Natural killer cell treated with Interleukin-12 subunit alpha and Interleukin-12 subunit beta and Interleukin-15 and Interleukin-18, amount 100 ng/mL, for 72 hours (primary cell): Measurements from ENCODE around the gene ARHGAP26. TPM values are rescaled to one million over a fixed set of nuclear protein-coding genes. Genes with fewer than 3 reads are reported as not detected.

Experiments used
- ATAC-seq, 2 donors: fragments of 150-1000 bp; cut with Tn5 transposase in 1 of 2; sonication (Bioruptor Pico), chemical (Tn5 transposase) in 1 of 2; 2 replicates each; pipeline ENCODE4 v1.10.0; 2021
- DNase-seq: peaks from one replicate; pipeline ENCODE4 v3.0.0; 2022; ENCODE audit warnings: low spot score
- H3K27ac Mint-ChIP-seq, 2 donors: 1 replicate in 1 of 2; 2 replicates in 1 of 2; pipeline ENCODE4 v1.8.0; 2022; ENCODE audit warnings: mixed read lengths in 2 of 2, mild to moderate bottlenecking in 1 of 2, moderate library complexity in 1 of 2
- H3K27me3 Mint-ChIP-seq, 2 donors: 1 replicate in 1 of 2; 2 replicates in 1 of 2; pipeline ENCODE4 v1.8.0; 2022; ENCODE audit warnings: mixed read lengths in 2 of 2
- H3K36me3 Mint-ChIP-seq: one replicate; pipeline ENCODE4 v1.8.0; 2022; ENCODE audit warnings: mixed read lengths
- H3K4me1 Mint-ChIP-seq, 2 donors: 1 replicate in 1 of 2; 2 replicates in 1 of 2; pipeline ENCODE4 v1.8.0; 2022; ENCODE audit warnings: low read depth in 2 of 2, mixed read lengths in 2 of 2, mild to moderate bottlenecking in 1 of 2
- H3K4me3 Mint-ChIP-seq: one replicate; pipeline ENCODE4 v1.8.0; 2022; ENCODE audit warnings: mixed read lengths
- H3K9me3 Mint-ChIP-seq: 2 replicates; pipeline ENCODE4 v1.8.0; 2022; ENCODE audit warnings: mixed read lengths
- total RNA-seq, 2 donors: library from RNA; stranded (reverse); gene quantifications; one replicate each; pipeline ENCODE4 v1.2.3, GENCODE V29; 2022

Gene ARHGAP26
- total RNA-seq, 2 donors from 2014 or later: 109 to 110 TPM

DNA sequence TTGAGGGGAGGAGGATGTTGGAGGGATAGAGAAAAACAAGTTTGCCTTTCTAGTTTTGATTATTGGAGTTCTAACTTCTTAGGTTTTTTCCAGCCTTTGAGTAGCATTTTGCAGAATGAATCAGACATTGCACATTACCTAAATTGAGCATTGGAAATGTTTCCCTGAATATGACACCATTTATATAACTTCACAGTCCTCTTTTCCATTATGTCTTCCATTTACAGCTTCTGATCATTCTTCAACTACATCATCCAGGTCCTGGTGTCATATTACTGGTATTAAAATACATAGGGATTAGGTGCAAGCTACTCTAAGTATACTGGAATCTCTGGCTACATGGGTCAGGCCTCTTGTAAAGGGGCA, 286.1 kb downstream of the ARHGAP26 start:
- peaks cover 35% of the 10 kb centered on the region for H3K36me3 Mint-ChIP-seq
- H3K4me1 Mint-ChIP-seq: peaks cover 52 to 68% of the 10 kb centered on the region in 2 donors
- ATAC-seq: peak in 1 of 2 donors; percentile 1
- no peaks in the 10 kb centered on the region for H3K27me3 Mint-ChIP-seq
- H3K4me3 Mint-ChIP-seq: peak overlapping the region; percentile 75
- DNase-seq: no peak
- H3K9me3 Mint-ChIP-seq: no peaks in the 10 kb centered on the region
- H3K27ac Mint-ChIP-seq: peak overlapping the region; percentile 85 to 91

DNA sequence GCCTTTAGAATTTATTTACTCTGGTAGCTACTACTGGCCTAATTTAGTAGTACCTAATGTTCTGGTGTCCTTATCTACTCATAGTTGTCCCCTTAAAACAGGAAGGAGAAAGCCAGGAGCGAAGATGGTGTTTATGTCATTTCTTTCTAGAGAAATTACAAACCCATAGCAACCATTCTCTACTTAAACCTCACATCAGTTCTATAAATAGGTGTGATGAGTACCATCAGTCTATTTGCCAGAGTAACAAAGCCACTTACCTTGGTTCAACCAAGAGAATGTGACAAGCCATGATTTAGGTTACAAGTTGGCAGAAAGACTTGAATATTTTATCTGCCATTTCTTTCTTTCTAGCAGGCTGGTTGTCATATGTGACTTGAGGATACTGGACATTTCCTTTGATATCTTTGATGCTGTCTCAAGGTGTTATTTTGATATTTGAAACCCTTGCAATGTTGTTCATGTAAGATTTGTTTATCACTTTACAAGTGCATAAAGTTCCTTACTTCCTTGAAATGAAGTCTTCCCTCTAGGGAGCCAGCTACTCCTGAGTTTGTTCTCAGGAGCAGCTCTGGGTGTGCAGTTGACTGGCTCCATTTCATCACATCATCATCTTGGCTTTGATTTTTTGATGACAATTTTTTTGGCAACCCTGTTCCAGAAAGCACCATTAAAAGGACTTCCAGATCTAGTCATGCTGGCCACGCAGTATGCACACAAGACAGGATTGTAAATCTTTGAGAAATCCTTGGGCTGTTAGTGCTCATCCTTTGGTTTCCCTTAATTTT, 286.8 kb downstream of the ARHGAP26 start:
- Mint-ChIP-seq H3K27me3 (no peaks in the 10 kb centered on the region), H3K9me3 (no peaks in the 10 kb centered on the region), H3K4me3 (peak overlapping the region; percentile 75), H3K27ac (peak overlapping the region; percentile 85 to 91), H3K36me3 (peaks cover 39% of the 10 kb centered on the region), H3K4me1 (peaks cover 45 to 65% of the 10 kb centered on the region in 2 donors)
- DNase-seq (no peak), ATAC-seq (peak in 1 of 2 donors; percentile 51)

DNA sequence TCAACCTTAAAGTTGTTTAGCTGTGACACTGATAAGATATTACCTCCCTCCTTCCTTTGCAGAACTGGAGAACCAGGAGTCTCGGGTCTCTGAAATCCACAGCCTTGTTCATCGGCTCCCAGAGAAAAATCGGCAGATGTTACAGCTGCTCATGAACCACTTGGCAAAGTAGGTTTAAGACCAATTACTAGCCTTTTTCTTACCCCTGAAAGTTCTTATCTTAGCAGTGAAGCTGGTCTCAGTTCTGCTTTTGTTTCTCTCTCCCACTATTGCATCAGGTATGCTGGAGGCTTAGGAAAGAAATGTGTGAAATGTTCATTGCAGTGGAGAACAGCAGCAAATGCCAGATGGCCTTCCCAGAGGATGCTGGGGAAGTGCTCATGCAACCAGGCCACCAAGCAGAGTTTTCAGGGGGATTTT, 287.4 kb downstream of the ARHGAP26 start:
- Mint-ChIP-seq H3K27ac (peak overlapping the region; percentile 85 to 91), H3K36me3 (peaks cover 40% of the 10 kb centered on the region), H3K27me3 (no peaks in the 10 kb centered on the region), H3K4me1 (peaks cover 42 to 63% of the 10 kb centered on the region in 2 donors), H3K4me3 (no peak overlapping the region), H3K9me3 (no peaks in the 10 kb centered on the region)
- ATAC-seq (no peak), DNase-seq (no peak)

DNA sequence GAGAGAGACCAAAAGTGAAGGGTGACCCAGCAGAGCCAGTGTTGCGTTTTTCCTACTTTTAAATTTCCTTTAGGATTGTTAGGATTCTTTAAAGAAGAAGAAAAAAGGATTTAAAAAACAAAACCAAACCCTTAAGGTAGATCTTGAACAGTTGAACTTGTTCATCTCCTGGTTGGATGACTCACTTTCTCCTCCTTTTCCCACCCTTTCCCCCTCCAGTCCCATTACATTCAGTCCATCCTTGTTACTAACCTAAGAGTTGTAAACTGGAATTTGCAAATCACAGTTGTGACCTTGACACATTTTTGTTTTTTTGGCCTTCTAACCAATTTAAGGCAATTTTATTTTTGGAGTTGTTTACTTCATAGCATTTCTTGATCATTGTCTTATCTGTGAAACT, 289.2 kb downstream of the ARHGAP26 start:
- peaks cover 36 to 56% of the 10 kb centered on the region in 2 donors for H3K4me1 Mint-ChIP-seq
- H3K9me3 Mint-ChIP-seq: no peaks in the 10 kb centered on the region
- peak overlapping the region in 1 of 2 donors; percentile 17 for H3K27ac Mint-ChIP-seq
- no peak overlapping the region for H3K4me3 Mint-ChIP-seq
- H3K27me3 Mint-ChIP-seq: no peaks in the 10 kb centered on the region
- H3K36me3 Mint-ChIP-seq: peaks cover 48% of the 10 kb centered on the region
- ATAC-seq (no peak), DNase-seq (no peak)

DNA sequence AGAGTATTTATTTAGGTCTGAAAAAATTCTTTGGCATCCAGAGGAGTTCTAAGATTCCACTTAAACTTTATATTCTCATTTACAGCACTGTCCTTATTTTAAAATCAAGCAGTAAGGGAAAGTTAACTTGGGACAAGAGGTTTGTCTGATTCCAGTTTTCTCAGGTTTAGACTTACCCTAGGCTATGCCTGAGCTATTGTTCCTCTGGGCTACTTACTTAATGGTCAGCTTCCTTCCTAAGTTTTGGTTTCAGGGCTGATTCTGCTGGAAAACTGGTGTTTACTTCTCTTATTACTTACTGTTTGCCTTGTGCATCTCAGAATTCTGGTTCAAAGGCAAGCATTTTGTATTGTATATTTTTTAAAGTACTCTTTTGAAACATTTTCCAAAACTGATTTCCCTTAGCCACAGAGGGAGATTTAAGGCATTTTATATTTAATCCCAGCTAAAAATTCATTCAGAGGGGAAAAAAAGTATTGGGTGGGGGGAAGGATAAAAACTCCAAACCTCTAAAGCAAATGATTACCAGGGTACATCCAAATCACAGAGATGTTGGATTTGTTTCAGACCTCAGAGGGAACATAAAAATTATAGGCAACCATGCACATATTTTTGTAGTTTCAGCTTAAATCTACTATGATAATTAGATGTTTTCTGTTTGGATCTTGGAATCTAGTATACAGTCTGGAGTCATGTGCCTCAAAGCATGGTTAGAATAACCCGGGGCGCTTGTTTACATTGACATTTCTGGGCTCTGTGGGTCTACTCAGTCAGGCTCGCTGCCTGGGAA, 290.0 kb downstream of the ARHGAP26 start:
- ATAC-seq (no peak), DNase-seq (no peak)
- no peaks in the 10 kb centered on the region for H3K27me3 Mint-ChIP-seq
- no peak overlapping the region for H3K4me3 Mint-ChIP-seq
- H3K4me1 Mint-ChIP-seq: peaks cover 34 to 51% of the 10 kb centered on the region in 2 donors
- H3K9me3 Mint-ChIP-seq: peaks cover 2% of the 10 kb centered on the region
- peaks cover 52% of the 10 kb centered on the region for H3K36me3 Mint-ChIP-seq
- H3K27ac Mint-ChIP-seq: peak overlapping the region in 1 of 2 donors; percentile 17

DNA sequence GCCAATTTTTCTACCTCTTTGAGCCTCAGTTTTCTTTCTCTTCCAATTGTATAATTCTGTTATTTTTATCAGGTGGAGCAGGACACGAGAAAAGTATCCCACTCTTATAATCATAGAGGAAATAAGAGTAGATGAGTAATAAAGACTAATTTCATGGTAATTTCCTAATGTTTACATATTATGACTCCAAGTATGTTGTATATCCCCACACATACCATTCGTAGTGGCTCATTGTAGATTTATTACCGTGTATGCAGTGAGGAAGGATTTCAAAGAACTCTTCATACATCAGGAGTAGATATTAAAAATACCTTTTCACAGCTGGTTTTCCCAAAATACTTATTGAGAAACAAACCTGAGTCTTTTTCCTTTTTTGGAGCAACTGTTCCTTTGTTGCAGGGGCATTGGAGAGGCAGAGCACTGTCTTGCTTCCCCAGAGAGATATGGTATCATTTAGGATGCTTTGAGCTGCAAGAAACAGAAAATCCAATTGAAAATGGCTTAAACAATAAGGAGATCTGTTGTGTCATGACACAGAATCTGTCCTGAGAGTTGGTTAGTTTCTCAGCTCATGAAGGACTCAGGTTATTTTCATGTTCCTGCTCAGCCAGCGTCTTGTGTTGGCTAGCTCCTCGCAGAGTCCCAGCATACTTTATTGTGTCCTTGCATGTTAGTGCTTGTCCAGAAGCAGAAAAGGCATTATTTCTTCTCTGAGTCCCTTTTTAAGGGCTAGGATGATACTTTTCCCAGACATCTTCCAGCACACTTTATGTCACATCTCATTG, 291.2 kb downstream of the ARHGAP26 start:
- Mint-ChIP-seq H3K9me3 (peaks cover 2% of the 10 kb centered on the region), H3K4me1 (peaks cover 35 to 53% of the 10 kb centered on the region in 2 donors), H3K27ac (peak overlapping the region in 1 of 2 donors; percentile 38), H3K4me3 (no peak overlapping the region), H3K27me3 (no peaks in the 10 kb centered on the region), H3K36me3 (peaks cover 51% of the 10 kb centered on the region)
- no peak for ATAC-seq
- no peak for DNase-seq

DNA sequence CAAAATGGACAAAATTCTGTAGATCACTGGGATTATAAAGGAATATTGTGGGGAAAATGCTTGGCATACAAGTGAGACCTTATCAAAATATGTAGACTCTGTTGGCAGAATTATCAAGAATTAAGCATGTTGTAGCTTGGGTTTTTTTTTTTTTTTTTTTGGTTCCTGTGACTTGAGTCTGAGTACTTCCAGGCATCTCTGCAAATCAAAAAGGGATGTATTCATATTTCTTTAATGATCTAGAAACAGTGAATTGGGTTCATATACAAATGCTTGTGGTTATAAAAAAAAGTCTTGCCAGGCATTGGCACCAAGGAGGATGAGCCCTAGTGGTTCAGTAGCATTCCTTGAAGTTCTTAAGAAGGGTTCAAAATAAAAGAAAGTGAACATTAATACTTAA, 292.2 kb downstream of the ARHGAP26 start:
- no peak overlapping the region for H3K4me3 Mint-ChIP-seq
- H3K27me3 Mint-ChIP-seq: no peaks in the 10 kb centered on the region
- H3K36me3 Mint-ChIP-seq: peaks cover 41% of the 10 kb centered on the region

DNA sequence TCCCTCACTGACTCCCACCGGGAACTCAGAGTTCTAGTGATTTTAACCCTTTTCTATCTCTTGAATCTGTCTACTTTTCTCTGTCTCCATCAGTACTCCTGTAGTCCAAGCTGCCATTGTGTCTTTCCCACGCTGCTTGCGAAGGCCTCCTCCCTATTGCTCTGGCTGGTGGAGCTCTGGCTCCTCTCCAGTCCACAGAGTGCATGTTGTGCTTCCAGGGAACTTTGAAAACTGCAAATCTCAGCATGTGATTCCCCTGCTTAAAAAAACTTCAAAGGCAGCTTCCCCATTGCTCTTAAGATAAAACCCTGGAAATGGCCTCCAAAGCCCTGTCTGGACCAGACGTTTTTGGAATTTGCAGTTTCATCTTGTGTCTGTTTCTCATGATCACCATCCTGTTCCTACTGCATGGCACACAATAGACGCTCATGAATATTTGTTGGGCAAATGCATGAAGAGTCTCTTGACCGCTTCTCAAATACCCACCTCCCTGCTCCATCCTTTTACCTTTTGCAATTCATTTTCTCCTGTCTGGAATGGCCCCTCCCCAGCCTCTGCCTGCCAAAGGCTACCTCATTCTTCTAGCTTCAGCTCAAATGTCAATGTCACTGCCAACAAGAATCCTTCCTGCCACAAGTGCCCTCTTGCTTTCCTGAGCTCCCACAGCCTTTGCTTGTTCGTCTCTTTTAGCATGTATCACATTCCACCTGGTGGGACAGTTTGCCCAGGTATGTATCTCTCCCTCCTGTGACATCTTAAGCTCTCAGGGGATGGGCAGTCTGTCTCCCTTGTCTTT, 293.2 kb downstream of the ARHGAP26 start:
- no peak overlapping the region for H3K4me3 Mint-ChIP-seq
- ATAC-seq (no peak), DNase-seq (no peak)
- H3K27ac Mint-ChIP-seq: peak overlapping the region; percentile 84
- peaks cover 37% of the 10 kb centered on the region for H3K36me3 Mint-ChIP-seq
- peaks cover 45 to 50% of the 10 kb centered on the region in 2 donors for H3K4me1 Mint-ChIP-seq
- H3K9me3 Mint-ChIP-seq: peaks cover 2% of the 10 kb centered on the region
- no peaks in the 10 kb centered on the region for H3K27me3 Mint-ChIP-seq

More for the DNA sequence above, 292.2 kb downstream of the ARHGAP26 start:
- H3K4me1 Mint-ChIP-seq: peaks cover 40 to 52% of the 10 kb centered on the region in 2 donors
- no peak for DNase-seq
- ATAC-seq: no peak
- peaks cover 2% of the 10 kb centered on the region for H3K9me3 Mint-ChIP-seq
- H3K27ac Mint-ChIP-seq: peak overlapping the region in 1 of 2 donors; percentile 84

DNA sequence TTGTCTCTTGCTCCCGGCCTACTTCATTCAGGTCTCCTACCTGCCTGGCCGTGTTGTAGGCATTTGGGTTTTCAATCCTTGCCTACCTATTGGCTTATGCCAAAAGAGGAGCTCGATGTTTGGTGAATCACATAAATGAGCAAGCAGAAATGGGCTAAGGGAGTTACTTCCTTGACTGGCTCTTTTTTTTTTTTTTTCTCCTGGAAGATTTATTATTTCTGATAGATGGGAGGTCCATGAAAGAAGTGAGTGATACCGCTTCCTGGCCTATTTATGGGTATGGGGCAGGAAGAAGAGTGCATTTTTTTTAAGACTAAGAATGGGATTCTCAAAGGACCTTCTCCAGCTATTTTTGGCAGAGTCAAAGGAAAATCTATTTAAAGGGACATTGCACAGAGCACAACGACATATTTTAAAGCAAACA, 294.1 kb downstream of the ARHGAP26 start:
- DNase-seq (no peak), ATAC-seq (no peak)
- H3K27me3 Mint-ChIP-seq: no peaks in the 10 kb centered on the region
- H3K4me1 Mint-ChIP-seq: peaks cover 51 to 52% of the 10 kb centered on the region in 2 donors
- peaks cover 2% of the 10 kb centered on the region for H3K9me3 Mint-ChIP-seq
- no peak overlapping the region for H3K4me3 Mint-ChIP-seq
- H3K36me3 Mint-ChIP-seq: peaks cover 37% of the 10 kb centered on the region
- peak overlapping the region; percentile 84 for H3K27ac Mint-ChIP-seq

DNA sequence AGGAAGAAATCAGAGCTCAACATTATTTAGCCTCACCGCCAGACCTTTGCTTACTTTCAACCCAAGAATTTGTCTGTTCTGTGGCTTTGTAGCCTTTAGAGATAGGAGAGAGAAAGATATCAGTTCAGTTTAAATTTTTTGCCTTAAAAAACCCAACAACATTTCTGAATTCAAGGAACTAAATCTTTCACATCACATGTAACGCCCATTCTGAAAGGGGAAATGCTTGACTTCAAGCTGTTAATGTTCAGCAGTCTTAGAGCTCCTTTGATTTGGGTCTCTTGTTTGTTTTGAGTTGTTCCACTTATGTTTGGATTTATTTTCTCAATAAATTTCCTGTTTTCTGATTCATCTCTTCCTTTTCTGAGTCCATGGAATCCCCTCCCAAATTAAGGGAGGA, 294.5 kb downstream of the ARHGAP26 start:
- peaks cover 51 to 52% of the 10 kb centered on the region in 2 donors for H3K4me1 Mint-ChIP-seq
- ATAC-seq (no peak), DNase-seq (no peak)
- H3K27ac Mint-ChIP-seq: peak overlapping the region; percentile 84
- peaks cover 2% of the 10 kb centered on the region for H3K9me3 Mint-ChIP-seq
- peaks cover 39% of the 10 kb centered on the region for H3K36me3 Mint-ChIP-seq
- no peaks in the 10 kb centered on the region for H3K27me3 Mint-ChIP-seq
- peak overlapping the region; percentile 74 for H3K4me3 Mint-ChIP-seq

DNA sequence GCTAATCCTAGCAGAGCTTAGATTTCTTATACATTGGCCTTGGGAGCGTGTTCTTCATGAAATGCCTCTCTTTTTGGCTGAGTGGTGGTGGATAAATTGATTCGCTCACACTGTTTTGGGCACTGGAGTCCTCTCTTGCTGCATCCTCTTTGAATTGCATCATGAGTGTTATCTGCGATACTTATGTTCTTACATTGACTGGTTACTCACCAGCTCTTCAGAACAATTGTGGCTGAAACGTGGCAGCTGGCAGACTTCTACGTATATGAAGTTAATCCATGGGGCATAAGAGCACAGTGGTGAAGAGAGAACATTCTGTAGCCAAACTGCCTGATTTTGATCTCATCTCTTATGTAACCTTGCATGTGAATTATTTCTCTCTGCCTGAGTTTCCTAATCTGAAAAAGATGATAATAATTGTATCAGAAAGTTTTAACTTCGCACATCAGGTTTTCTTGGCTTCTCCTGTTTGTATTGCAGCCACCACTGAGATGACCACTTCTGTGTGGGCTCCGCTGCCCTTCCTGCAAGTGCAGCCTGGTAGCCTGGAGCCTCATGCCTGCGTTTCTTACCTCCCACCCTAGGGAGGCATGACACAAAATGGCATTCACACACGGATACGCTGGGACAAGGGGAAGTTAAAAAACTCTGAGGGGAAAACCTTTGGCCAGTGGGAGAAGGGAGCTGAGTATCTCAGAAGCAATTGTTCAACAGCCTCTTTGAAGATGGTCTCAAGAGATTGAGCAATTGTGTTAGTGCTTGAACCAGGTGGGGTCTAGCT, 295.2 kb downstream of the ARHGAP26 start:
- peak overlapping the region; percentile 74 for H3K4me3 Mint-ChIP-seq
- peaks cover 2% of the 10 kb centered on the region for H3K9me3 Mint-ChIP-seq
- H3K36me3 Mint-ChIP-seq: peaks cover 44% of the 10 kb centered on the region
- peak overlapping the region; percentile 84 for H3K27ac Mint-ChIP-seq
- peak; percentile 81 to 85 for ATAC-seq
- no peak for DNase-seq
- H3K27me3 Mint-ChIP-seq: no peaks in the 10 kb centered on the region
- peaks cover 51 to 52% of the 10 kb centered on the region in 2 donors for H3K4me1 Mint-ChIP-seq

DNA sequence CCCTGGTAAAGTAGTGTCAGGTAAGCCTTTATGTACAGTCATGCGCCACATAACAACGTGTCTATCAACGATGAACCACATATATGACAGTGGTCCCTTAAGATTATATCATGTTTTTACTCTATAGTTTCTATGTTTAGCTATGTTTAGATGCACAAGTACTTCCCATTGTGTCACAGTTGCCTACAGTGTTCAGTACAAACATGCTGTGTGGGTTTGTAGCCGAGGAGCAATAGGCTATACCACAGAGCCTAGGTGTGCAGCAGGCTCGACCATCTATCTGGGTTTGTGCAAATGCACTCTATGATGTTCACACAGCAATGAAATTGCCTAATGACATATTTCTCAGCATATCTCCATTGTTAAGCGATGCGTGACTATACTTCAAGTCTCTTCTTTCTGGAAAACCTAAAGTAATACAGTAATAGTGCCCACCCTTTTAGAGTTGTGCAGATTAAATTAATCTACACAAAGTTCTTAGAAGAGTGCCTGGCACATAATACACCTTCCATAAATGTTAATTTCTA, 295.9 kb downstream of the ARHGAP26 start:
- no peak for ATAC-seq
- peaks cover 46% of the 10 kb centered on the region for H3K36me3 Mint-ChIP-seq

More for the DNA sequence above, 295.9 kb downstream of the ARHGAP26 start:
- Mint-ChIP-seq H3K9me3 (peaks cover 2% of the 10 kb centered on the region), H3K27ac (peak overlapping the region; percentile 84), H3K27me3 (no peaks in the 10 kb centered on the region), H3K4me3 (peak overlapping the region; percentile 74), H3K4me1 (peaks cover 49 to 52% of the 10 kb centered on the region in 2 donors)
- DNase-seq: no peak
